ENCODE data around the gene SH3RF3. TPM values are rescaled to one million over a fixed set of nuclear protein-coding genes. Genes with fewer than 3 reads are reported as not detected.

Gene SH3RF3
- total RNA-seq, 1 donor from 2014 or later: 6.3 TPM

DNA sequence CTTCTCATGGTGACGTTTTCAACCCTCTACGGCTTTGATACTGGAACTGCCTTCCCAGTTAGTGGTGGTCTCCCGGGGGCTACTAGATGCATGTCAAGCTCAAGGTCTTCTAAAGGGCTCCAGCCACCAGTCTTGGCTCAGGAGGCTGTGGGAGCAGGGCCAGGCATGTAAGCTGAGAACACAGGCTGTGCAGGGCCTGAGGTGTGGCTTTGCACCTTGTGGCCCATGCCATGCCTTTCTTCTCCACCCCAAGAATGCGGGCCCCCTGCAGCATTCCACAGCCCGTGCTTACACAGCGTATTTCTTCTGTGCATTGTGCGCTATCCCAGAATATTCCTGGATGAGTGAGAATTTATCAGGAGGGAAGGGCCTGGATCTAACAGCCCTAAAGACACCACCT lies 339.9 kb downstream of the SH3RF3 start:
- no peak for DNase-seq (ENCODE audit: low read depth, low spot score)

DNA sequence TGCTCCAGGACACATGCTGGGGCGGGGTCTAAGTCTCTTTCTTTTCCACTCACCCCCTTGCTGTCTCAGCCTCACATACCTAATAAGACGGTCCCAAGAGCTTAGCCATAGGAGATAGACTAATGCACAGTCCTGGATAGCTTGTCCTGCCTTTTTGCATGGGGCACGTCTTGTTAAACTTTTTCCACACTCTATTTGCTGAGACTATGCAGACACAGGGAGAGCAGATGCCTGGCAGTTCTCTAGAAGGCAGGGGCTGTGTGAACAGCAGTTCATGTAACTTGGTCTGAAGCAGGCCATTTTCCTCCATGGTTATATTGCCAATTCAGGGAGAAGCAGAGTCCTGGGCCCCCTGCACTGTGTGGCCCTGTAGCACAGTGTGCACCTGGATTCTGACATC lies 342.7 kb downstream of the SH3RF3 start:
- DNase-seq (ENCODE audit: low read depth, low spot score): no peak

DNA sequence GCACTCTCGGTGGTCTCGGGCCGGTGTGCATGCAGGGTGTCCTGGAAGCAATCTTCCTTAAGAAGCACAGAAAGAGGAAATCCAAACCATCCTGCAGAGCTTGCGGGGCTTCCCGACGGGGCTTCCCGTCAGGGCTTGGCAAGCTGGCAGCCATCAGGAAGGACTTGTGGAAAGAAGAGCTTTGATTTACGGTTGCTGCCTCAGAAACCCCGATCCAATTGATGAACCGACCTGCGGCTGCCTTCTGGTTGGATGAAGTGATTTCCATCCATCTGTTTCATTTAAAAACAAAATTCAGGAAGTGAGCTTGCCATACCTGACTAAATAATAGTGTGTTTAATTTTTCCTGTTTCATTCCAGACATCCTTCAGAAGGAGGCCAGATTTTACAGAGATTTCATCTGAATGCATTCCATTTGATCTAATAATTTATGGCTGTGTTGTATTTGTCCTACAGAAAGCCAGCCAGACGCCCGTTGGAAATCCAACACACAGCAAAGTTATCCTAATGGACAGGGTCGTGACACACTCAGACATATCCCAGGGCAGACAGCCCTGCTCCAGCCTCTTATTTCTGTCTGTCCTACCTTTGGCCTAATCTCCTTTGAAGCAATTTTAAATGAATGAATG lies 343.4 kb downstream of the SH3RF3 start:
- no peak for DNase-seq (ENCODE audit: low read depth, low spot score)

DNA sequence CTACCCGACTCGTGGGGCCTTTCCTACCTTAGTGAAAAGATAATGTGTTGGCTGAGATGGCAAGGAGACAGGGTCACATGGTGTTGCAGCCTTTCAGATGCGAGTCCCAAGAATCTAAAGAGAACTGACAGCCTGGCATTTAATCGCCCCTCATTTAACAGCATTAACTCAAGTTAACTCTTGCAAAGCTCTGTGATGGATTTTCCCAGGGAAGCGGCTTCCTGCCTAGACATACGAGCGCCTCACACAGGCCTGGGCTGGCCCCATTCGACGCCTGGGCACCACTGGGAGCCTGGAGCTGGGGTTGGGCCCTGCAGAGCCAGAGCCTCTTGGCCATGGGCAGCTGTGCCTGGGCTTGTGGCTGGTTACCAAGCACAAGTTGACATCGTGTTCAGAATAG lies 344.0 kb downstream of the SH3RF3 start:
- no peak for DNase-seq (ENCODE audit: low read depth, low spot score)

DNA sequence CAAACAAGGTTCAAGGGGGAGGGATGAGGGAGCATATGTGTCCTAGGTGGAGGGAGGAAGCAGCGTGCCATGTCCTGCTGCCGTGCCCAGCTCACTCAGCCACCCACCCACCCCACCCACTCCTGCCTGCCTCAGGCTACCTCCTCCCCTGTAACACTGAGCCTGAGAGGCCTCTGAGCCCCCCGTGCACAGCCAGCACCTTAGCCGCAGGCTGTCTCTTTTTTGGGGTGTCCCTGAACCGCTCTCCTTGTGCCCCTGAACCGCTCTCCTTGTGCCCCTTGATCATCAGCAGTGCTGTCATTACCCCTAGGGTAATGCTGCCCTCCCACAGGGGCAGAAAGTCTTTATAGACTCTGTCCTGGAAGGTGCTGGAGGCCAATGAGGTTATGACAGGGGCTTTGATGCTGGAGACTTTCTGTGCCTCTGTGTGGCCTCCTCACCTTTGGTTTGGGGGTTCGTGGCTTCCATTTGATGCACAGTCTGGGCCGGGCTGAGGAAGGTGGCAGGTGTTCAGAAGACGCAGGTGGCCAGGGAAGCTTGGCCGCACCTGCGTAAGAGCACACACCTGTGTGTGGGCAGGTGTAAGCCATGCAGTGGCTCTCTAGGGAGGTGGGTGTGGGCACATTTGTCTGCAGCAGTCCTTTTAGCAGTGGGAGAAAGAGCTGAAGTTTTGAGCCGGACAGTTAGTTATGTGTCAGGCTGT lies 344.8 kb downstream of the SH3RF3 start:
- DNase-seq (ENCODE audit: low read depth, low spot score): no peak

DNA sequence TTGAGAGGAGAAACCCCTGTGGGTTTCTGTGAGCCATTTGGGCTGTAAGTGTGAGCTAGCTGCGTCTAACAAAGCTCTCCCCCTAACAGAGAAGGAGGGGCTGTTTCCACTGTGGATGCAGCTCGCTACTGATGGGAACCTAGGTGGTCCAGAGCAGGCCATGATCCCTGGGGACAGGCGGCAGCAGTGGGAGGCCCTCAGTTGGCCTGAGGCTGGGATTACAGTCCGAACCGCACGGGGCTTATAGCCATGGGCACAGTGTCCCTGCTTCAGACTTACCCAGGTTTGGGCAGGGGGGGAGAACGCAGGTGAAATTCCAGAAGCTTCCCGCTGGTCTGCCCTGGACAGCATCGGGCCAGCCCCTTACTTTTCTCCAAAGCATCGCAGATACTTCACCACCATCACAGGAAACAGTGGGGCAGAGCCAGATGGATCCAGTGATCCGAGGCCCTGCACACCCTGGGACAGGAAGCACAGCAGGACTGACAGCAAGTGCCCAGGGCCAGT lies 345.4 kb downstream of the SH3RF3 start:
- DNase-seq (ENCODE audit: low read depth, low spot score): no peak

DNA sequence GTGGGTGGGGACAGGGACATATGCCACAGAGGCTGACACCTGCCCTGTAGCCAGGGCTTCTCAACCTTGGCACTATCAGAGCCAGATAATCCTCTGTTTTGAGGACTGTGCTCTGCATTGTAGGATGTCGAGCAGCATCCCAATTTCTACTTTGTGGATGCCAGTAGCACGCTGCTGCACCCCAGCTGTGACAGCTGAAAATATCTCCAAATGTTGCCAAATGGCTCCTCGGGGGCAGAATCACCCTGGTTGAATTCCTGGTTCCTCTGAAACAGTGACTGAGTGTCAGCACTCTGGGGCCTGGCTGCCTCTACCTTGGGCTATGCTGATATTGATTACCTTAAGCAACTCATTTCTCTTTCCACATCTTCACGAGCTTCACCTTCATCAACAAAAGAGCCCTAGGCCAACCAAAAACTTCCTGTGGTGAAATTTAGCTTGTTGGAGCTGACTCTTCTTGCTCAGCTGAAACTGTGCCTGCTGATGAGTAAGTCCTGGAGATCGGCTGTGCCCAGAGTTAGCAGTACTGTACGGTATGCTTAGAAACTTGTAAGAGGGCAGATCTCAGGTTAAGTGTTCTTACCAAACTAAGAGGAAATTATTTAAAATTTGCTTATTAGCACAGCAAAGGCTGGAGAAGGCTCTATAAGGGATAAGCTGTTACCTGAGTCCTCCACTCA lies 346.7 kb downstream of the SH3RF3 start:
- DNase-seq (ENCODE audit: low read depth, low spot score): no peak

DNA sequence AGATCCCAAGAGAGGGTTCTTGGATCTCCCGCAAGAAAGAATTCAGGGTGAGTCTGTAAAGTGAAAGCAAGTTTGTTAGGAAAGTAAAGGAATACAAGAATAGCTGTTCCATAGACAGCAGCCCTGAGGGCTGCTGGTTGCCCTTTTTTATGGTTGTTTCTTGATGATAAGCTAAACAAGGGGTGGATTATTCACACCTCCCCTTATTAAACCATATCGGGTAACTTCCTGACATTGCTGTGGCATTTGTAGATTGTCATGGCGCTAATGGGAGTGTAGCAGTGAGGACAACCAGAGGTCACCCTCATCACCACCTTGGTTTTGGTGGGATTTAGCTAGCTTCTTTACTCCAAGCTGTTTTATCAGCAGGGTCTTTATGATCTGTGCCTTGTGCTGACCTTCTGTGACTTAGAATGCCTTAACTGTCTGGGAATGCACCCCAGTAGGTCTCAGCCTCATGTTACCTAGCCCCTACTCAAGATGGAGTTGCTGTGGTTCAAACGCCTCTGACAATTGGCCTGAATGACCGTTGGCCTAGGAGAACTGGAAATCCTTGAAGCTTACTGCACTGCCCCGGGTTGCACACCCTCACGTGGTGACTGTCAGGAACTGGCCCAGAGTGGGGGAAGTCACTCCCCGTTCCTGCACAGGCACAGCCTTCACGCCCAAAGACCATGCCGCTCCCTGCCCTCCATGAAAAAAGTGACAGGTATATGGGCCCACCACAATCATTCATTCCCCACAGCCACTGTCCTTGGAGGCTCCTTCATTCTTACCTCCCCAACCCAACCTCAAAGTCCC lies 347.8 kb downstream of the SH3RF3 start:
- no peak for DNase-seq (ENCODE audit: low read depth, low spot score)

DNA sequence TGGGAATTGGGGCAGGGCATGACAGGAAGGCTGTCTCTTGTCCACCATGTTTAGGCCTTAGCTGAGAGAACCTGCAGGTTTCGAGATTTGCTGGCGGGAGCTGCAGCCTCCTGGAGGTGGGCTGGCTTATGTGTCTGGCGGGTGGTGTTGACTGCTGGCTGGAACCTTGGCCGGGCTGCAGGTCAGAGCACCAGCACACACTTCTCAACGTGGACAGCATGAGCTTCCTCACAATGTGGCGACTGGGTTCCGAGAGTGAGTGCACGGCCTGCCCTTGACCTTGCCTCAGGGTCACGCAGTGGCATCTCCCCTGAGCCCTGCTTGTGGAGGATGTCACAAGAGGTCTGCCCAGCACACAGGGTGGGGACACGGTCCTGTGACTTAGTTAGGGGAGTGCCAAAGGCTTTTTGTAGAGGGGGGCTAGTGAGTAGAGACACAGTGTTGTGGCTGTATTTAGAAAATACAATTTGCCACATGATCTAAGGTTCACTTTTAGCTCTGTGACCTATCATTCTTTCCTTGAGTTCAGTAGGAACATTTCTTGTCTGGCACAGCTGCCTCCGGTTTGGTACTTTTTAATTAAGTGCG lies 350.0 kb downstream of the SH3RF3 start:
- DNase-seq (ENCODE audit: low read depth, low spot score): no peak

DNA sequence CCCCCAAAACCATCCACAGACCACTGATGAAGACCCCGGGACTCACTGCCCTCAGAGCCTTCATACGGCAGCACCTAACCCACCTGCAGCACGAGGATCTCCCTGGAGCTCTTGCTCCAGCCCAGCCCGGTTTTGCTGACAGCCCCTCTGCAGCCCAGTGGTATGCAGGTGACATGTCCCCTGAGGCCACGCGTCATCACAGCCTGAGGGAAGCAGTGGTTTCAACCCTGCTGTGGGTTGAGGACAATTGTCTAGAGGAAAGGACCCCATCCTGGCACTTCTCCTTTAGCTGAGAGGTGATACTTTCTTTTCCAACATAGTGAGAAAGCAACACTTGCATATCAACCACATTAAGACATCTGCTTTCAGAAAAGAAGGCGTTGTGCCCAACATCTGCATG lies 350.8 kb downstream of the SH3RF3 start:
- DNase-seq (ENCODE audit: low read depth, low spot score): no peak

DNA sequence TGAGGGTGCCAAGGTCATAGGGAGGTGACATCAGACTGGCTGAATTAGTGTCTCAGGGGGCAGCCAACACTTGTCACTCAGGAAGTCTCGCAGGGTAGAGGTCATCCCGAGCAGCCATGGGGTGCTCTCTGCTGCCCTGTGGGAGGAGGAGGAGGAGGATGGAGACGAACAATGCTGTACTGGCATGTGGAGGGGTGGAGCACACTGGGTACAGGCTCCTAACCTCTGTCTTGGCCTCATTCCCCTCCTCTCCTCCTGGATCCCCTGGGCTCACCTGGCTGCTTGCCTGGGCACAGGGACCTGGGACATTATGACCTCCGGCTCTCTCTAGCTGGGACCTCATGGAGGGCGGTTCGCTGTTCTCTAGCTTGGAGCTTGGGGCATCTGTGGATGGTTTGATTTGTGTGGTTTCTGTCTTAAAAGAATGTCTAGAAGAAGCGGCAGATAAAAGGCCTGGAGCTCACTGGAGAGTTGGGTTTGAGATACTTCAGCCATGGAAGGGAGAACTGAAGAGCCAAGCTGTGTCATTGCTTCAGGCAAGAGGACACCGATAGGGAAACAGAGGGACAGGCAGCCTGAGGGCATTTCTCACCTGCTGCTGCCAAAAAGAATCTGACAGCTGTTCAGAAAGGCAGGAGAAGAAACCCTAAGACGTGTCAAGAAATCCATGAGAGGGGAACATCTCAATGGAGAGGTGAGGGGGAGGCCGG lies 351.6 kb downstream of the SH3RF3 start:
- no peak for DNase-seq (ENCODE audit: low read depth, low spot score)

DNA sequence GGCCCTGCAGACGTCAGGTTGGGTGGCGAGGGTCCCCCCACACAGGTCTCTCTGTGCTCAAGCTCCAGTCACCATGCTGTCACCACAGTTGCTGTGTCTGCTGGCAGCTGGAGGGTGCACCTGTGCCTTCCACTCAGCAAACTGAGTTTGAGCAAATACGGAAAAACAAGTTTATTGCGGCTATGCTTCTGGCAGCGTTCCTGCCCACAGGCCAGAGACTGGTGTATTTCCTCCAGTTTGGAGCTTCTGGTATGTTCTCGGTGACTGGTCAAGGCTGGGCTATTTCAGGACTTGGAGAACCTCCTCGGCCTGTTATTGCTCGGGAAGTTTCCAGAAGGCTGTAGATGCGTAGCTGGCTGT lies 352.2 kb downstream of the SH3RF3 start:
- DNase-seq (ENCODE audit: low read depth, low spot score): no peak

DNA sequence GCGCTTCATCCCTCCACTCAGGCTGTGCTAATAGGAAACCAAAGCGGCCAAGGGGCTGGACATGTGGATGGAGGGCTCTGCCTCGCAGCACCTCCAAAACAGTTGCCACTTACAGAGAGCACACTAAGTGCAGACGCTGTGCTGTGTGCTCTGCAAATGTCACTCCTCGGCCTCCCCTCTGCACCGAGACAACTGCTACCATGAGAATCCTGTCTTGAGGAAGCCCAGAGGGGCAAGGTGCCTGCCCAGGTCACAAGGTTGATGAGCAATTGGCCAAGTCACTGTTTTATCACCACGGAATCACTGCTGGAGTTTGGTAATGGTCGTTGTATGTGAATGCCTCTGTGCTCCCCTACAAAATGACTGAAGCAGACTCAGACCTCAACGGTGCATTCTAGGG lies 352.6 kb downstream of the SH3RF3 start:
- DNase-seq (ENCODE audit: low read depth, low spot score): no peak

DNA sequence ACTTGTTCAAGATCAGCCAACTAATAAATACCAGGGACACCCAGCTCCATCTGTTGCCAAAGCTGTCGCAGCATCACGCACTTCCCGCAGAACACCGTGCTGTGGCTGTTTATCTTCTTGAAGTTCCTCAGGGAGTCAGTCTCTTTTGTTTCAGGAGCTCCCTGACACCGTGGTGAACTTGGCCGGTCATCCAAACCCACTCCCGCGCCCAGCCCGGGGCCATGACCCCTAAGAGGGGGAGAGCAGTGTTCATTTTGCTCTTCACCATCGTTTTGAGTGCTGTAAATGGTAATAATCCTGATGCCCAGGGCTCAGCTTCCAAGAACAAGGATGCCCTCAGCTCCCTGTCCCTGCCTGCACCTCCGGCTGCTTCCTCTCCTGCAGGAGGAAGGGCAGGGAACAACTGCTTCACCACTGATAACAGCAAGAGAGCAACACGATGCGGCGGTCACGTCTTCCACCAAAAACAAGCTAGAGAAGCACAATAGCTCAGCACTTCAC lies 353.4 kb downstream of the SH3RF3 start:
- peak; percentile 43 for DNase-seq (ENCODE audit: low read depth, low spot score)

DNA sequence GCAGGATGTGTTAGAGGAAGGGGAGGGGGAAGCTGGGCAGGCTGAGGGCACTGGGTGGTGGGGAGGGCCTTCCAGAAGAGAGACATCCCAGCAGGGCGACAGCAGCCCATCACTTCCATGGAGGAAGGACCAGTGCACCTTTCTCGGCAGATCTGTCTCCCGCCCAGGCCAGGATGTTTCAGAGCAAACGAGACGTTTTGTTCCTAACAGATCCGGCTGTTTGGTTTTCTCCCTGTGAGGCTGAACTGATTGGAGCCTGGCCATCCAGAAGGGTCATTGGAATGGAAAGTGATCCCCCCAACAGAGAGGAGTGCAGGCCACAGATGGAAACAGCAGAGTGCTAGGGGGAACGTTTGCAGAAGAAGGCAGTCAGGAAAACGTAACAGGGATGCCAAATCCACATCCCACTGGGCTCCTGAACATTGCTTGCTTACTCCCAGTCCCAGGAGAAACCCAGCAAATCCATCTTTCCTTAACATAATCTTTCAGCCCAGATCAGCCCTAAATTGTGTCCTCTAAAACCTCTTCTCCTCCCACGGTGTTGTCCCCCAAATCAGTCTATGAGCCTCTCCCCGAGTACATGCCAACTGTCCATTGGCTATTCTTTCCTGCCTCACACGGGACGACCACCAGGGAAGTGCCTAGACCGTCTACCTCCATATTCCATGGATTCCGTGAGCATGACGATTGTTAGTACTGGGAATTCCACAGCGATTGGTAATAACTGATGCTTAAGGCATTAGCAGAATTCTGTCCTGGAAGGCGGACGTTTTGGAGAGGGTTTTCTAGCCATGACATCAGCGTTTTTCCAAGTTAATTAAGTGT lies 357.9 kb downstream of the SH3RF3 start:
- DNase-seq (ENCODE audit: low read depth, low spot score): no peak

DNA sequence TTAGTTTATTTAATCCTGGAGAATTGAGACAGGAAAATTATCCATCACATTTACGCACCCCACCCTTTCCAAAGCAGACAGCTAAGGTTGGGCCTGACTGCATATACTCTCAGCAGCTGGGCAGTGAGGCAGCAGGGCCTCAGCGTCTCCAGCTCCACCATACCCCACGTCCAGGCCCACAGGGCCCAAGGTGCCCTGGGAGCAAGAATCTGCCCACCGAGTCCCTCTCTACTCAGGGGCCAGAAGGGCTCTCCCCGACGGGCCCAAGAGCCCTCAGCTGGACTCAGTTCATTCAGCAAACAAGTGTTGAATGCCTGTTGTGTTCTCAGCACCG lies 358.5 kb downstream of the SH3RF3 start:
- DNase-seq (ENCODE audit: low read depth, low spot score): no peak

DNA sequence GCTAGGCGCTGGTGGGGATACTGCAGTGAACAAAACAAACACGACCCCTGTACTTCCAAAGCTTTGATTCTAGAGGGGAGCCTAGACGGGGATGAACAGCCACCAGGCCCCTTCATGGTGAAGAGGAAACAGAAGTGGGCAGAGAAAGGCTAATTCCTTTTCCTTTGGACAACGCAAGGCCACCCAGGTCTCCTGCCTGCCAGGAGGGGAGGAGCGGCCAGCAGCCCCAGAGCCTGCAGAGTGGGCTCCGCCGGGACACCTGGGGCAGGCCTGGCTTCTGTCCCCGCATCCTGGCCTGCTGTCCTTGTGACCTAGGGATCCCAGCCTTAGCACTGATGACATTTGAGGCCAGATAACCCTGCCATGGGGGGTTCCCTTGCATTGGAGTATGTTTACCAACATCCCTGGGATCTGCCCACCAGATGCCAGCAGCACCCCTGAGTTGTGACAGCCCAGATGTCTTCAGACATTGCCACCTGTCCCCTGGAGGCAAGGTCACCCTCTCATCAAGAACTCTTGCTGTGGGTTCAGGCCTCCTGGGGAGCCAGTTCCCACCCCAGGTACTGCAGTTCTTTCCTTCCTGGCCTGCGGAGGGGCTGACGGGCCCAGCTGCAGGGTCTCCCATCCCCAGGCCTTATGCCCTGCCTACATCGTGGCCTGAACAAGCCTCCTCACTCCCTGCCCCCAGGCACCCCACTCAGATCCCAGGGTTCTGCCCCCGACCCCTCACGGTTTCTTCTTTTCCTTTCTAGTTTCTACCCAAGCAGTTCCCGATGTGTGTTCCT lies 359.1 kb downstream of the SH3RF3 start:
- no peak for DNase-seq (ENCODE audit: low read depth, low spot score)

DNA sequence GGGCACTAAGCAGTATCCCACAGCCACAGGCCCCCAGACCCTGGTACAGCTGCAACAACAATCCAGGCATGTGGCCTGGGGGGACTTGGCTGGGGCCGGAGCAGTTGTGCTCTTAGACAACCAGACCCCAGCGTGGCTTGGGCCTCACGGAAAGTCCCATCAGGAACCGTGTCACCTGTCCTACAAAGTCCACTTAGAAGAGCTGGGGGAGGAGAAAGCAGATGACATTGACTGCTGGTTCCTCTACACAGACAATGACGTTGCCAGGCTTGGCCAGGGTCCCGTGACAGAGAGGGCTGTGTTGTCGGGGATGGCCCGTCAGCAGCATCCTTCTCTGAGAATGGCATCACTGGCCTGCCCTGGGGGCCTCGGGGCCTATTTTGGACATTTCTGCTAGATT lies 360.3 kb downstream of the SH3RF3 start:
- DNase-seq (ENCODE audit: low read depth, low spot score): no peak

Measured in pulmonary artery endothelial cell (primary cell).